ENCODE data around the gene CEP128. TPM values are rescaled to one million over a fixed set of nuclear protein-coding genes. Genes with fewer than 3 reads are reported as not detected.

CEP128 gene
- total RNA-seq, 1 experiment from 2014 or later = 16.4 TPM

DNA sequence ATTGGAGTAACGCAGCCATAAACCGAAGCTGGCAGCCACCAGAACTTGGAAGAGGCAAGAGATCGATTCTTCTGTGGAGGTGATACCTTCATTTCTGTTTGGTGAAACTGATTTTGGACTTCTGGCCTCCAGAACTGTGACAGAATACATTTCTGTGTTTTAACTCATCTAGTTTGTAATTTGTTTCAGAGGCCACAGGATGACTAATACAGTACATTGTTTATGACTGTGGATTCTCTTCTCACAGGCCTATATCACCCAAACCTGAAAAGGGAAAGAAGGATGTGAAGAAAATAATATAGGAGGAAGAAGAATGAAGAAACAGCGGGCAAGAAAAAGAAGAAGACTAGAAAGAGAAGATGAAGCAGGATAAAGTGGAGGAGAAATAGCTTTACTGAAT lies 466.5 kb downstream of the CEP128 start:
- ChIA-PET CTCF (no interaction called here), POLR2A (no interaction called here), RAD21 (ENCODE audit: low non-redundant PET in 1 of 2, low total read pairs in 2 of 2, uncharacterized antibody in 2 of 2, unreplicated experiment in 2 of 2) (no interaction called here)
- H2AFZ ChIP-seq (ENCODE audit: low read depth, low read length, poor library complexity, severe bottlenecking) = no peak overlapping the region
- no peak overlapping the region for H3K9ac ChIP-seq (ENCODE audit: low read length)
- BruUV-seq (replicated peaks) = no TSS peak
- H3K4me3 ChIP-seq (replicated peaks in 1 of 2; ENCODE audit: low read depth in 1 of 2, low read length in 2 of 2) = no peak overlapping the region
- intact Hi-C loops (cut with micrococcal nuclease) = no loop called here
- no peaks in the 10 kb centered on the region for H3K79me2 ChIP-seq (ENCODE audit: insufficient read depth, low read length)
- DNase-seq (ENCODE audit: low read depth, low spot score) (no peak), ATAC-seq (no peak)
- no peaks in the 10 kb centered on the region for H3K27me3 ChIP-seq (ENCODE audit: insufficient read depth, low read length)
- H3K9me3 ChIP-seq (ENCODE audit: control insufficient read depth in 1 of 2, insufficient read depth in 1 of 2, low read depth in 1 of 2, low read length in 2 of 2) = no peaks in the 10 kb centered on the region
- no peak overlapping the region for H3K4me2 ChIP-seq (ENCODE audit: low read length)
- no peaks in the 10 kb centered on the region for H3K4me1 ChIP-seq (ENCODE audit: control insufficient read depth in 1 of 2, insufficient read depth in 2 of 2, low read length in 2 of 2)
- no peaks in the 10 kb centered on the region for H4K20me1 ChIP-seq (ENCODE audit: insufficient read depth)
- H3K36me3 ChIP-seq (ENCODE audit: control insufficient read depth in 1 of 2, insufficient read depth in 2 of 2, low read length in 2 of 2) = no peaks in the 10 kb centered on the region
- TF ChIP-seq RAD21 (IDR thresholded peaks at IDR 0.05; ENCODE audit: low read depth) = no peak
- no peak for TF ChIP-seq CTCF (IDR thresholded peaks at IDR 0.05 in 2 of 3, conservative IDR thresholded peaks at IDR 0.05 in 1 of 3; ENCODE audit: borderline replicate concordance in 1 of 3, insufficient read depth in 1 of 3, low read depth in 2 of 3, low read length in 2 of 3)
- no peak for TF ChIP-seq EZH2phosphoT487 (IDR thresholded peaks at IDR 0.05; ENCODE audit: borderline replicate concordance)
- no peak overlapping the region for H3K27ac ChIP-seq (ENCODE audit: low read depth, low read length)
- H3K9me2 ChIP-seq (ENCODE audit: insufficient read depth) = no peaks in the 10 kb centered on the region

DNA sequence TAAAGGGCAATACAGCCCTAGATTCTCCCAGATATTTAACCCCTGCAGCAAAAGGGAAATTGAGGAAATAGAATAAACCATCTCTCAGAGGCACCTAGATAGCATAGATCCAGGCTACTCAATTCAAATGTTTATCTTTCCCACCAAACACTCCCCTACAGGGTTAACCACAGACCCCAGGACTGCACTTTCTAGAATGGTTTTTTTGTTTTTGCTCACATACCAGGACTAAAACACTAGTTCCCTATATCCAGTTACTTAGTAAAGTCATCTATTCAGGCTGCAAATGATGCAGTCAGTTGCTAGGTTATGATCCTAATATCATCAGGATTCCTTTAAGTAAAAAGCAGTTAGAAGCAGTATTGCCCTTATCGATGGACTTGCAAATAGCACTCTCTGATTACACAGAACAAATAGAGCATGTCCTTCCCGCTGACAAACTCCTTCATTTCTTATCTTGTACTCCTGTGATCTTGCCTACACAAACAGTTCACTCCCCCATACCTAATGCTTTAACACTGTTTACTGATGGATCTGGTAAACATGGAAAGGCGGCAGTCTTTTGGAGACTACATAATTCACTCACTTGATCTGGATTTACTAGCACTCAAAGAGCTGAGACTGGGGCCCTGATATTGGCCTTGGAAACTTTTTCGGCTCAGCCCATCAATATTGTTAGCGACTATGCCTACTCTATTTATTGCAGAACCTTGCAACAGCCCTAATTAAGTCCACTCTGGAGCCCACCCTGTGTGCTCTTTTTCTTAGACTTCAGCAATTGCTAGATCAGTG lies 473.0 kb downstream of the CEP128 start:
- Histone ChIP-seq H3K9me3 (ENCODE audit: control insufficient read depth in 1 of 2, insufficient read depth in 1 of 2, low read depth in 1 of 2, low read length in 2 of 2) (no peaks in the 10 kb centered on the region), H3K9me2 (ENCODE audit: insufficient read depth) (no peaks in the 10 kb centered on the region), H3K9ac (ENCODE audit: low read length) (no peak overlapping the region), H4K20me1 (ENCODE audit: insufficient read depth) (no peaks in the 10 kb centered on the region), H3K79me2 (ENCODE audit: insufficient read depth, low read length) (no peaks in the 10 kb centered on the region), H3K27me3 (ENCODE audit: insufficient read depth, low read length) (no peaks in the 10 kb centered on the region), H3K4me3 (replicated peaks in 1 of 2; ENCODE audit: low read depth in 1 of 2, low read length in 2 of 2) (no peak overlapping the region), H3K4me1 (ENCODE audit: control insufficient read depth in 1 of 2, insufficient read depth in 2 of 2, low read length in 2 of 2) (no peaks in the 10 kb centered on the region), H3K27ac (ENCODE audit: low read depth, low read length) (no peak overlapping the region), H2AFZ (ENCODE audit: low read depth, low read length, poor library complexity, severe bottlenecking) (no peak overlapping the region), H3K4me2 (ENCODE audit: low read length) (no peak overlapping the region), H3K36me3 (ENCODE audit: control insufficient read depth in 1 of 2, insufficient read depth in 2 of 2, low read length in 2 of 2) (no peaks in the 10 kb centered on the region)
- ATAC-seq = no peak
- intact Hi-C loops (cut with micrococcal nuclease) = no loop called here
- ChIA-PET CTCF (no interaction called here), RAD21 (ENCODE audit: low non-redundant PET in 1 of 2, low total read pairs in 2 of 2, uncharacterized antibody in 2 of 2, unreplicated experiment in 2 of 2) (no interaction called here), POLR2A (no interaction called here)
- DNase-seq (ENCODE audit: low read depth, low spot score) = no peak
- BruUV-seq (replicated peaks) = no TSS peak
- TF ChIP-seq CTCF (IDR thresholded peaks at IDR 0.05 in 2 of 3, conservative IDR thresholded peaks at IDR 0.05 in 1 of 3; ENCODE audit: borderline replicate concordance in 1 of 3, insufficient read depth in 1 of 3, low read depth in 2 of 3, low read length in 2 of 3) (no peak), POLR2A (IDR thresholded peaks at IDR 0.05; ENCODE audit: borderline replicate concordance, extremely low read depth, insufficient read depth, insufficient read length) (no peak), TCF7L2 (IDR thresholded peaks at IDR 0.05; ENCODE audit: borderline replicate concordance, extremely low read depth, insufficient read depth, insufficient read length) (no peak), EZH2 (IDR thresholded peaks at IDR 0.05) (no peak), ELF1 (IDR thresholded peaks at IDR 0.05; ENCODE audit: borderline replicate concordance, low read depth) (no peak), ZNF274 (IDR thresholded peaks at IDR 0.05; ENCODE audit: low read depth, low read length) (no peak)
- TF ChIP-seq, protein P1, sequence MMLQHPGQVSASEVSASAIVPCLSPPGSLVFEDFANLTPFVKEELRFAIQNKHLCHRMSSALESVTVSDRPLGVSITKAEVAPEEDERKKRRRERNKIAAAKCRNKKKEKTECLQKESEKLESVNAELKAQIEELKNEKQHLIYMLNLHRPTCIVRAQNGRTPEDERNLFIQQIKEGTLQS (IDR thresholded peaks at IDR 0.05) = no peak
- TF ChIP-seq, protein P2, sequence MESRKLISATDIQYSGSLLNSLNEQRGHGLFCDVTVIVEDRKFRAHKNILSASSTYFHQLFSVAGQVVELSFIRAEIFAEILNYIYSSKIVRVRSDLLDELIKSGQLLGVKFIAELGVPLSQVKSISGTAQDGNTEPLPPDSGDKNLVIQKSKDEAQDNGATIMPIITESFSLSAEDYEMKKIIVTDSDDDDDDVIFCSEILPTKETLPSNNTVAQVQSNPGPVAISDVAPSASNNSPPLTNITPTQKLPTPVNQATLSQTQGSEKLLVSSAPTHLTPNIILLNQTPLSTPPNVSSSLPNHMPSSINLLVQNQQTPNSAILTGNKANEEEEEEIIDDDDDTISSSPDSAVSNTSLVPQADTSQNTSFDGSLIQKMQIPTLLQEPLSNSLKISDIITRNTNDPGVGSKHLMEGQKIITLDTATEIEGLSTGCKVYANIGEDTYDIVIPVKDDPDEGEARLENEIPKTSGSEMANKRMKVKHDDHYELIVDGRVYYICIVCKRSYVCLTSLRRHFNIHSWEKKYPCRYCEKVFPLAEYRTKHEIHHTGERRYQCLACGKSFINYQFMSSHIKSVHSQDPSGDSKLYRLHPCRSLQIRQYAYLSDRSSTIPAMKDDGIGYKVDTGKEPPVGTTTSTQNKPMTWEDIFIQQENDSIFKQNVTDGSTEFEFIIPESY (IDR thresholded peaks at IDR 0.05; ENCODE audit: extremely low read depth, insufficient replicate concordance, low read length) = no peak
- TF ChIP-seq, protein P3, sequence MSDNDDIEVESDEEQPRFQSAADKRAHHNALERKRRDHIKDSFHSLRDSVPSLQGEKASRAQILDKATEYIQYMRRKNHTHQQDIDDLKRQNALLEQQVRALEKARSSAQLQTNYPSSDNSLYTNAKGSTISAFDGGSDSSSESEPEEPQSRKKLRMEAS (IDR thresholded peaks at IDR 0.05) = no peak

Measured in HCT116 (cell line).